HUES64 (cell line): ENCODE data around the gene MEF2C.

Experiments
- H3K27ac ChIP-seq: 2 replicates; pipeline ENCODE4 v1.7.0; 2013; ENCODE audit warnings: low read depth, low read length, inconsistent platforms
- H3K27me3 ChIP-seq: 2 replicates; pipeline ENCODE4 v1.6.1; 2013; ENCODE audit warnings: mild to moderate bottlenecking, low read length; ENCODE audit not compliant: insufficient read depth
- H3K36me3 ChIP-seq: 2 replicates; pipeline ENCODE4 v1.6.1; 2013; ENCODE audit warnings: mild to moderate bottlenecking, low read length; ENCODE audit not compliant: insufficient read depth
- H3K4me1 ChIP-seq: 2 replicates; pipeline ENCODE4 v1.6.1; 2013; ENCODE audit warnings: mild to moderate bottlenecking, low read length, moderate library complexity; ENCODE audit not compliant: insufficient read depth
- H3K4me3 ChIP-seq: 2 replicates; pipeline ENCODE4 v1.5.1; 2013; ENCODE audit warnings: mild to moderate bottlenecking, low read length, moderate library complexity
- H3K9ac ChIP-seq: 2 replicates; pipeline ENCODE4 v1.6.1; 2013; ENCODE audit warnings: mild to moderate bottlenecking, low read depth, low read length
- H3K9me3 ChIP-seq: 2 replicates; pipeline ENCODE4 v1.6.1; 2013; ENCODE audit warnings: low read depth, low read length; ENCODE audit not compliant: insufficient read depth
- WGBS: fragments of 150-250, 120-280 bp; methylation state at CpG from one replicate; pipeline ENCODE4 v1.1.7; 2013; ENCODE audit warnings: missing lambda C conversion rate; 5-methylcytosine and 5-hydroxymethylcytosine counted together

Gene MEF2C

GRCh38 chr5:88886746-88887341 is 3.9 kb upstream of the MEF2C start:
- Histone ChIP-seq H3K4me1 (peaks cover 8% of the 10 kb centered on the region), H3K27ac (no peak overlapping the region), H3K27me3 (peaks cover 90% of the 10 kb centered on the region), H3K36me3 (no peaks in the 10 kb centered on the region), H3K9me3 (no peaks in the 10 kb centered on the region), H3K9ac (no peak overlapping the region), H3K4me3 (no peak overlapping the region)
- WGBS = 71% methylated on average over 3 of the region's 4 CpGs

GRCh38 chr5:88886252-88886651 is 3.3 kb upstream of the MEF2C start:
- no peaks in the 10 kb centered on the region for H3K9me3 ChIP-seq
- H3K9ac ChIP-seq = no peak overlapping the region
- H3K36me3 ChIP-seq = no peaks in the 10 kb centered on the region
- no peak overlapping the region for H3K27ac ChIP-seq
- peaks cover 8% of the 10 kb centered on the region for H3K4me1 ChIP-seq
- no CpG with 5 or more reads among the region's 1 CpG for WGBS
- peaks cover 96% of the 10 kb centered on the region for H3K27me3 ChIP-seq
- no peak overlapping the region for H3K4me3 ChIP-seq

GRCh38 chr5:88885002-88885401 is 2.0 kb upstream of the MEF2C start:
- H3K27ac ChIP-seq = no peak overlapping the region
- H3K9me3 ChIP-seq = no peaks in the 10 kb centered on the region
- no peaks in the 10 kb centered on the region for H3K36me3 ChIP-seq
- H3K27me3 ChIP-seq = peaks cover 93% of the 10 kb centered on the region
- no peak overlapping the region for H3K4me3 ChIP-seq
- 60% methylated on average over 1 of the region's 1 CpG for WGBS
- peaks cover 8% of the 10 kb centered on the region for H3K4me1 ChIP-seq
- H3K9ac ChIP-seq = no peak overlapping the region

- Histone ChIP-seq H3K27ac (no peak overlapping the region), H3K4me1 (peaks cover 8% of the 10 kb centered on the region), H3K9me3 (no peaks in the 10 kb centered on the region), H3K27me3 (peaks cover 92% of the 10 kb centered on the region), H3K36me3 (no peaks in the 10 kb centered on the region), H3K9ac (no peak overlapping the region), H3K4me3 (peak overlapping the region; percentile 72)
- WGBS = 17% methylated on average over 1 of the region's 2 CpGs
These were observed 1.6 kb upstream of the MEF2C start for GRCh38 chr5:88884608-88884877.

- Histone ChIP-seq H3K4me1 (peaks cover 8% of the 10 kb centered on the region), H3K36me3 (no peaks in the 10 kb centered on the region), H3K4me3 (peak overlapping the region; percentile 72), H3K27me3 (peaks cover 87% of the 10 kb centered on the region), H3K9me3 (no peaks in the 10 kb centered on the region), H3K9ac (no peak overlapping the region), H3K27ac (no peak overlapping the region)
- under 1% methylated on average over 43 of the region's 46 CpGs for WGBS
These were observed 1.0 kb upstream of the MEF2C start for GRCh38 chr5:88883836-88884607.

- no peak overlapping the region for H3K27ac ChIP-seq
- 35% methylated on average over 15 of the region's 15 CpGs for WGBS
These were observed 527 bp downstream of the MEF2C start for GRCh38 chr5:88882276-88883038.

GRCh38 chr5:88881571-88881971 is 1.4 kb downstream of the MEF2C start:
- H3K4me3 ChIP-seq = peak overlapping the region; percentile 2; the same call in 1 of the 2 replicates
- 84% methylated on average over 4 of the region's 5 CpGs for WGBS
- no peaks in the 10 kb centered on the region for H3K9me3 ChIP-seq
- H3K27ac ChIP-seq = no peak overlapping the region
- H3K9ac ChIP-seq = no peak overlapping the region
- peaks cover 8% of the 10 kb centered on the region for H3K4me1 ChIP-seq
- no peaks in the 10 kb centered on the region for H3K36me3 ChIP-seq
- H3K27me3 ChIP-seq = peaks cover 63% of the 10 kb centered on the region

More at GRCh38 chr5:88882276-88883038, 527 bp downstream of the MEF2C start:
- Histone ChIP-seq H3K27me3 (peaks cover 71% of the 10 kb centered on the region), H3K4me3 (peak overlapping the region; percentile 72), H3K9ac (peak overlapping the region; percentile 61), H3K4me1 (peaks cover 8% of the 10 kb centered on the region), H3K9me3 (no peaks in the 10 kb centered on the region), H3K36me3 (no peaks in the 10 kb centered on the region)

GRCh38 chr5:88880201-88880600 is 2.8 kb downstream of the MEF2C start:
- Histone ChIP-seq H3K9ac (no peak overlapping the region), H3K36me3 (no peaks in the 10 kb centered on the region), H3K27me3 (peaks cover 49% of the 10 kb centered on the region), H3K27ac (no peak overlapping the region), H3K4me1 (peaks cover 8% of the 10 kb centered on the region), H3K4me3 (no peak overlapping the region), H3K9me3 (no peaks in the 10 kb centered on the region)
- no CpG with 5 or more reads among the region's 1 CpG for WGBS

- 87% methylated on average over 5 of the region's 5 CpGs for WGBS
- H3K27me3 ChIP-seq = peaks cover 44% of the 10 kb centered on the region
- no peak overlapping the region for H3K27ac ChIP-seq
- H3K9ac ChIP-seq = no peak overlapping the region
- peaks cover 8% of the 10 kb centered on the region for H3K4me1 ChIP-seq
- H3K4me3 ChIP-seq = no peak overlapping the region
- no peaks in the 10 kb centered on the region for H3K36me3 ChIP-seq
- no peaks in the 10 kb centered on the region for H3K9me3 ChIP-seq
These were observed 3.3 kb downstream of the MEF2C start for GRCh38 chr5:88879724-88880123.

GRCh38 chr5:88878976-88879375 is 4.0 kb downstream of the MEF2C start:
- H3K27ac ChIP-seq = no peak overlapping the region
- H3K4me1 ChIP-seq = peaks cover 4% of the 10 kb centered on the region; the same call in 1 of the 2 replicates
- H3K27me3 ChIP-seq = peaks cover 37% of the 10 kb centered on the region
- H3K9ac ChIP-seq = no peak overlapping the region
- no peaks in the 10 kb centered on the region for H3K9me3 ChIP-seq
- H3K4me3 ChIP-seq = no peak overlapping the region
- whole genome bisulfite sequencing = no CpG with 5 or more reads among the region's 1 CpG
- H3K36me3 ChIP-seq = no peaks in the 10 kb centered on the region

GRCh38 chr5:88877826-88878225 is 5.2 kb downstream of the MEF2C start:
- peaks cover 4% of the 10 kb centered on the region; the same call in 1 of the 2 replicates for H3K4me1 ChIP-seq
- no peaks in the 10 kb centered on the region for H3K9me3 ChIP-seq
- WGBS = 90% methylated on average over 2 of the region's 2 CpGs
- H3K4me3 ChIP-seq = no peak overlapping the region
- H3K27me3 ChIP-seq = peaks cover 28% of the 10 kb centered on the region
- H3K36me3 ChIP-seq = no peaks in the 10 kb centered on the region
- H3K27ac ChIP-seq = no peak overlapping the region
- H3K9ac ChIP-seq = no peak overlapping the region
